Type B pancreatic cell (in vitro differentiated cells): ENCODE measurements around the gene SLC49A4. TPM values are rescaled to one million over a fixed set of nuclear protein-coding genes. Genes with fewer than 3 reads are reported as not detected.

Experiments used
- DNase-seq: peaks from one replicate; pipeline ENCODE4 v3.0.0; 2021; ENCODE audit warnings: mixed read lengths; ENCODE audit not compliant: unreplicated experiment; ENCODE audit errors: extremely low spot score
- H3K27ac Mint-ChIP-seq: 2 replicates; pipeline ENCODE4 v1.8.0; 2021; ENCODE audit warnings: mild to moderate bottlenecking, mixed read lengths
- H3K27me3 Mint-ChIP-seq: 2 replicates; pipeline ENCODE4 v1.8.0; 2021; ENCODE audit warnings: mixed read lengths
- H3K36me3 Mint-ChIP-seq: 2 replicates; pipeline ENCODE4 v1.8.0; 2021; ENCODE audit warnings: mixed read lengths
- H3K4me1 Mint-ChIP-seq: one replicate; pipeline ENCODE4 v1.8.0; 2021; ENCODE audit warnings: mixed read lengths; ENCODE audit not compliant: unreplicated experiment
- H3K4me3 Mint-ChIP-seq: 2 replicates; pipeline ENCODE4 v1.8.0; 2021; ENCODE audit warnings: mild to moderate bottlenecking, mixed read lengths
- H3K9me3 Mint-ChIP-seq: 2 replicates; pipeline ENCODE4 v1.8.0; 2021; ENCODE audit warnings: mixed read lengths
- CTCF ChIP-seq: fragments of 200-600 bp; sonication (generic); conservative IDR thresholded peaks from 2 replicates; pipeline ENCODE4 v1.5.0; 2021; ENCODE audit warnings: antibody characterized with exemption, mild to moderate bottlenecking
- total RNA-seq: library from RNA; stranded (reverse); gene quantifications from 2 replicates; pipeline ENCODE4 v1.2.1, GENCODE V29; 2021; ENCODE audit warnings: low replicate concordance

Gene SLC49A4
- total RNA-seq, 1 donor from 2014 or later, result 19.4 TPM

GRCh38 chr3:122799322-122799721, 4.5 kb downstream of the SLC49A4 start:
- H3K4me3 Mint-ChIP-seq, result no peak overlapping the region
- no peak for TF ChIP-seq CTCF
- DNase-seq, result no peak
- H3K4me1 Mint-ChIP-seq, result peaks cover 24% of the 10 kb centered on the region
- peaks cover 28% of the 10 kb centered on the region for H3K36me3 Mint-ChIP-seq
- no peak overlapping the region for H3K27ac Mint-ChIP-seq
- no peaks in the 10 kb centered on the region for H3K9me3 Mint-ChIP-seq
- no peaks in the 10 kb centered on the region for H3K27me3 Mint-ChIP-seq

- H3K4me3 Mint-ChIP-seq, result no peak overlapping the region
- H3K4me1 Mint-ChIP-seq, result peaks cover 24% of the 10 kb centered on the region
- no peaks in the 10 kb centered on the region for H3K9me3 Mint-ChIP-seq
- DNase-seq, result no peak
- peaks cover 28% of the 10 kb centered on the region for H3K36me3 Mint-ChIP-seq
- no peak for TF ChIP-seq CTCF
- H3K27me3 Mint-ChIP-seq, result no peaks in the 10 kb centered on the region
- H3K27ac Mint-ChIP-seq, result no peak overlapping the region
Measured at GRCh38 chr3:122800031-122800430, 5.2 kb downstream of the SLC49A4 start.

- H3K27me3 Mint-ChIP-seq, result no peaks in the 10 kb centered on the region
- H3K27ac Mint-ChIP-seq, result no peak overlapping the region
- DNase-seq, result no peak
- peaks cover 21% of the 10 kb centered on the region for H3K4me1 Mint-ChIP-seq
- no peak overlapping the region for H3K4me3 Mint-ChIP-seq
- no peak for TF ChIP-seq CTCF
- peaks cover 25% of the 10 kb centered on the region for H3K36me3 Mint-ChIP-seq
- H3K9me3 Mint-ChIP-seq, result no peaks in the 10 kb centered on the region
Measured at GRCh38 chr3:122800706-122801237, 5.9 kb downstream of the SLC49A4 start.

DNA sequence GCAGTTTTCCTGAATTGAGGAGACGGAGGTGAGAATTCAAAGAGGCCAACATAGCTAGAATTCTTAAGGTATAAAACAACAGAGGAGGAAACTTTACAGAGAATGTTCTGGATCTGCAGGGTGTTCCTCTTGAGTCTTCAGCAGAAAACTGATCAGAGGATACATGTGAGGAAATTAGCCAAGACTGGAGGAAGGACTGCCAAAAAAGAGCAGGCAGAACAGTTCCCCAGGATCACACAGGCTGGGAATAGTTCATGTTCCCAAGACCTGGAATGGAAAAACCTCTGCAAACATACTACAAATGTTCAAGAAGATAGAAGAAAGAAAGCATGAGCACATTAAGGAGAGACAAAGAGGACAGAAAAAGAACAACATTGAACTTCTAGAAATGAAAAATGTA, 7.5 kb downstream of the SLC49A4 start:
- Mint-ChIP-seq H3K27me3 (no peaks in the 10 kb centered on the region), H3K4me1 (peaks cover 11% of the 10 kb centered on the region), H3K4me3 (no peak overlapping the region), H3K36me3 (peaks cover 23% of the 10 kb centered on the region), H3K9me3 (no peaks in the 10 kb centered on the region), H3K27ac (no peak overlapping the region)
- DNase-seq, result no peak
- TF ChIP-seq CTCF, result no peak

DNA sequence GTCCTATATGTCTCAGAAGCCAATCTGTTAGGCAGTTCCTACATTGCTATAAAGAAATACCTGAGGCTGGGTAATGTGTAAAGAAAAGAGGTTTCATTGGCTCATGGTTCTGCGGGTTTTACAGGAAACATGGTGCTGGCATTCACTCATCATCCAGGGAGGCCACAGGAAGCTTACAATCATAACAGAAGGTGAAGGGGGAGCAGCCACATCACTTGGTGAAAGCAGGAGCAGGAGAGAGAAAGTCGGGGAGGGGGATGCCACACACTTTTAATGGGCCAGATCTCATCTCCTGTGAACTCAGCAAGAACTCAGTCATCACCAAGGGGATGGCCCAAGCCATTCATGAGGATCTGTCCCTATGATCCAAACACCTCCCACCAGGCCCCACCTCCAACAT, 9.1 kb downstream of the SLC49A4 start:
- Mint-ChIP-seq H3K27ac (no peak overlapping the region), H3K4me1 (peaks cover 7% of the 10 kb centered on the region), H3K4me3 (no peak overlapping the region), H3K36me3 (peaks cover 35% of the 10 kb centered on the region), H3K27me3 (no peaks in the 10 kb centered on the region), H3K9me3 (no peaks in the 10 kb centered on the region)
- no peak for TF ChIP-seq CTCF
- no peak for DNase-seq

DNA sequence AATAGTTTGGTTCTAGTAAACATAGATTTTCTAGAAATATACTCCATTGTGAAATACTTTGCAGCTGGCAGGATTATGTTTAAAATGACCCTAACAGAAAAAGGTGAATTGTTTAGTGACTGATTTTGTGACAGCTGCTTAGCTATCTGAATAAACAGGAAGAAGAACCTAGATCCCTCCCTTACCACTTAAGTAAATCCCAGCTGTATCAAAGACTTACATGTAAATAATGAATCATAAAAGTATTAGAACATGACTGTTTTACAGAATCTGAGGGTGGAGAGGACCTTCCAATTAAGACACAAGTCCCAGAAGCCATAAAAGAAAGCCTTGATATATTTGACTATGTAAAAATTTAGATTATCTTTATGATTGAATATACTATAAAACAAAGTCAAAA, 15.9 kb downstream of the SLC49A4 start:
- Mint-ChIP-seq H3K9me3 (no peaks in the 10 kb centered on the region), H3K27ac (no peak overlapping the region), H3K4me1 (no peaks in the 10 kb centered on the region), H3K27me3 (no peaks in the 10 kb centered on the region), H3K4me3 (no peak overlapping the region), H3K36me3 (peaks cover 22% of the 10 kb centered on the region)
- TF ChIP-seq CTCF, result no peak
- DNase-seq, result no peak
